SU-DHL-6 (cell line): ENCODE data around the gene BBS7.

ENCODE experiments used
- H2AFZ ChIP-seq: fragments of 200-600 bp; sonication (generic); 2 replicates; pipeline ENCODE4 v1.6.1; 2014; ENCODE audit warnings: low read depth, mild to moderate bottlenecking, moderate library complexity, mixed read lengths, antibody characterized with exemption, low read length; ENCODE audit not compliant: severe bottlenecking
- H3F3A ChIP-seq: fragments of 200-600 bp; shearing (Covaris generic); 2 replicates; pipeline ENCODE4 v1.6.0; 2016; ENCODE audit warnings: antibody characterized with exemption, mild to moderate bottlenecking; ENCODE audit not compliant: insufficient read depth
- H3K27ac ChIP-seq: fragments of 200-600 bp; sonication (generic); 2 replicates; pipeline ENCODE4 v1.5.1; 2016; ENCODE audit warnings: low read depth, mild to moderate bottlenecking, low read length, moderate library complexity, mixed read lengths
- H3K27me3 ChIP-seq: fragments of 200-600 bp; sonication (generic), shearing (Covaris generic); 2 replicates; pipeline ENCODE4 v1.6.0; 2014; ENCODE audit warnings: mild to moderate bottlenecking, low read length
- H3K36me3 ChIP-seq: fragments of 200-600 bp; sonication (generic); 2 replicates; pipeline ENCODE4 v1.6.1; 2014; ENCODE audit warnings: mild to moderate bottlenecking, low read length, mixed read lengths
- H3K4me2 ChIP-seq: fragments of 300-600, 200-600 bp; shearing (Covaris generic), sonication (generic); 2 replicates; pipeline ENCODE4 v1.6.0; 2014; ENCODE audit warnings: low read length, low read depth, mild to moderate bottlenecking; ENCODE audit not compliant: poor library complexity, severe bottlenecking
- H3K4me3 ChIP-seq: fragments of 200-600 bp; sonication (generic); 2 replicates; pipeline ENCODE4 v1.5.1; 2014; ENCODE audit warnings: antibody characterized with exemption, low read length, mild to moderate bottlenecking, mixed read lengths; ENCODE audit not compliant: insufficient read depth, poor library complexity, severe bottlenecking
- H3K79me2 ChIP-seq: fragments of 200-600 bp; sonication (generic); 2 replicates; pipeline ENCODE4 v1.6.1; 2014; ENCODE audit warnings: mild to moderate bottlenecking, low read length, moderate library complexity; ENCODE audit not compliant: insufficient read depth
- H3K9ac ChIP-seq: fragments of 200-600 bp; sonication (generic); 2 replicates; pipeline ENCODE4 v1.7.0; 2014; ENCODE audit warnings: mild to moderate bottlenecking, low read length
- H3K9me2 ChIP-seq: fragments of 200-600 bp; sonication (generic); replicated peaks from 2 replicates; pipeline ENCODE4 v1.6.1; 2014; ENCODE audit warnings: low read length; ENCODE audit not compliant: insufficient read depth
- H3K9me3 ChIP-seq: fragments of 200-600 bp; sonication (generic); 2 replicates; pipeline ENCODE4 v1.6.1; 2014; ENCODE audit warnings: low read length, mixed read lengths; ENCODE audit not compliant: insufficient read depth
- H4K20me1 ChIP-seq: fragments of 200-600 bp; sonication (generic); 2 replicates; pipeline ENCODE4 v1.6.1; 2014; ENCODE audit warnings: low read depth, mild to moderate bottlenecking, antibody characterized with exemption, low read length, moderate library complexity, mixed read lengths
- EZH2phosphoT487 ChIP-seq: fragments of 200-600 bp; sonication (generic), shearing (Covaris generic); conservative IDR thresholded peaks from 2 replicates; pipeline ENCODE4 v1.6.1; 2018; ENCODE audit warnings: mild to moderate bottlenecking, antibody characterized with exemption, low read length, moderate library complexity, mixed read lengths
- TF ChIP-seq, protein P1 (sequence below): fragments of 200-600 bp; sonication (generic); IDR thresholded peaks from one replicate; pipeline ENCODE4 v1.5.1; 2017; ENCODE audit warnings: antibody characterized with exemption, mild to moderate bottlenecking, low read length, moderate library complexity; ENCODE audit not compliant: insufficient read depth, poor library complexity, severe bottlenecking

Gene BBS7

DNA sequence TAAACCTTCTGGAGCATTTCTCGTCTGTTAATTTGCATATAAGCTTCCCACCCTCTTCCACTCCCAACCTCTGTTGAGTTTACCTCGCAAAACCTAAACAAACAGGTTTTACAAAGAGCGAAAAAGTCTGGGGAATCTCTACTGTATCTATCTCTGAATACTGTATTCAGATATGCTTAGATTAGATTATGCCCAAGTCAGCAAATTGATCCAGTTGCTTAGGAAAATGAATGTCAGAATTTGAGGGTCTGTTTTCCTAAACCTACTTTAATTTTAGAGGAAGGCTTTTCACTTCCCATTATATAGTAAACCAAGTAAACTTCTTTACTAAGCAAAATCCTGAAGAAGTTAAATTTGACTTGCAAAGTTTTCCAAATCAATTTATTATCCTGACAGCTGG is 53.3 kb downstream of the BBS7 start:
- H3K79me2 ChIP-seq: peaks cover 29% of the 10 kb centered on the region
- peaks cover 7% of the 10 kb centered on the region; the same call in 1 of the 2 replicates for H4K20me1 ChIP-seq
- TF ChIP-seq, protein P1, sequence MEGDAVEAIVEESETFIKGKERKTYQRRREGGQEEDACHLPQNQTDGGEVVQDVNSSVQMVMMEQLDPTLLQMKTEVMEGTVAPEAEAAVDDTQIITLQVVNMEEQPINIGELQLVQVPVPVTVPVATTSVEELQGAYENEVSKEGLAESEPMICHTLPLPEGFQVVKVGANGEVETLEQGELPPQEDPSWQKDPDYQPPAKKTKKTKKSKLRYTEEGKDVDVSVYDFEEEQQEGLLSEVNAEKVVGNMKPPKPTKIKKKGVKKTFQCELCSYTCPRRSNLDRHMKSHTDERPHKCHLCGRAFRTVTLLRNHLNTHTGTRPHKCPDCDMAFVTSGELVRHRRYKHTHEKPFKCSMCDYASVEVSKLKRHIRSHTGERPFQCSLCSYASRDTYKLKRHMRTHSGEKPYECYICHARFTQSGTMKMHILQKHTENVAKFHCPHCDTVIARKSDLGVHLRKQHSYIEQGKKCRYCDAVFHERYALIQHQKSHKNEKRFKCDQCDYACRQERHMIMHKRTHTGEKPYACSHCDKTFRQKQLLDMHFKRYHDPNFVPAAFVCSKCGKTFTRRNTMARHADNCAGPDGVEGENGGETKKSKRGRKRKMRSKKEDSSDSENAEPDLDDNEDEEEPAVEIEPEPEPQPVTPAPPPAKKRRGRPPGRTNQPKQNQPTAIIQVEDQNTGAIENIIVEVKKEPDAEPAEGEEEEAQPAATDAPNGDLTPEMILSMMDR: no peak
- TF ChIP-seq EZH2phosphoT487: no peak
- no peaks in the 10 kb centered on the region for H3K27me3 ChIP-seq
- H3K9me3 ChIP-seq: no peaks in the 10 kb centered on the region
- no peak overlapping the region for H2AFZ ChIP-seq
- no peak overlapping the region for H3K4me3 ChIP-seq
- H3K9ac ChIP-seq: no peak overlapping the region
- peaks cover 51% of the 10 kb centered on the region for H3K36me3 ChIP-seq
- H3K27ac ChIP-seq: no peak overlapping the region
- no peaks in the 10 kb centered on the region for H3K9me2 ChIP-seq
- H3F3A ChIP-seq: peaks cover 72% of the 10 kb centered on the region
- H3K4me2 ChIP-seq: no peak overlapping the region

DNA sequence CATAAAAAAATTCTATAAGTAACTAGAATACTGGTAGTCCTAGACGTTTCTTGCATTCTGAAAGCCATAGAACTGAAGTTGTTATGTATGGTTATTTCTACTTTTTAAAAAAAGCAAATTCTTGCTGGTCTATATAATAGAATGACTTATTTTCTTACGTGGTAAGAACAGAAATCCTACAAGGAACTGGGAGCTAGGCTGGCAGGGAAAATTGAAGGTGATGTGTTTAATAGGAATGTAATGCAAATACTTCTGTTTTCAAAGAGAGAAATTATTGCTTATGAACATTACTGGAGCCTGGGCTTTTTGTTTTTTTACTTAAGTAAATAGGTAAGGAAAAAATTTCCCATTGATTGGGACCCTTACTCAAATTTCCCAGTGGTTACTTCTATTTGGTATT is 55.5 kb downstream of the BBS7 start:
- H3K27me3 ChIP-seq: no peaks in the 10 kb centered on the region
- H3K79me2 ChIP-seq: 0 out of 2 replicates have a peak, but pooled peaks cover 10% of the 10 kb centered on the region
- H3K4me3 ChIP-seq: no peak overlapping the region
- no peak overlapping the region for H3K27ac ChIP-seq
- 0 out of 2 replicates have a peak, but pooled peaks cover 4% of the 10 kb centered on the region for H4K20me1 ChIP-seq
- H2AFZ ChIP-seq: no peak overlapping the region
- TF ChIP-seq EZH2phosphoT487: no peak
- peaks cover 33% of the 10 kb centered on the region; the same call in 1 of the 2 replicates for H3K36me3 ChIP-seq
- no peaks in the 10 kb centered on the region for H3K9me2 ChIP-seq
- no peaks in the 10 kb centered on the region for H3K9me3 ChIP-seq
- H3K9ac ChIP-seq: no peak overlapping the region
- H3K4me2 ChIP-seq: no peak overlapping the region
- peaks cover 73% of the 10 kb centered on the region for H3F3A ChIP-seq

DNA sequence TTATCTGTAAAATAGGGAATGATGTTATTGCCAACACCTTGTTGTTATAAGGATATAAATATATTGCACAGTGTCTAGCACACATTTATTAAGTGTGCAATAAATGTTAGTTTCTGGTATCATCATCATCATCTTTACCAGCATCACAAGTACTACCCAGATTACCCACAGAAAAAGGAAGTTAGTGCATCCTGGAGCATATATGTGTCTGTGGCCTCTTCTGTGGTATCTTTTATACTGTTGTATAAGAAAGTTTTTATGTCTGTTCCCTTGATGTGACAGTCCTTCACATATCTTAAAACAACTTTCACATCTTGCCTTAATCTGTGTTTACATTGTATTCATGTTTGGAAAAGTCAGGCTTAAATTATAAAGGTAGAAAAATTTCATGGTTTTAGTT is 59.2 kb downstream of the BBS7 start:
- Histone ChIP-seq H3K4me3 (no peak overlapping the region), H3K36me3 (0 out of 2 replicates have a peak, but pooled peaks cover 9% of the 10 kb centered on the region)
- no peak for TF ChIP-seq EZH2phosphoT487
- TF ChIP-seq, protein P1: no peak

DNA sequence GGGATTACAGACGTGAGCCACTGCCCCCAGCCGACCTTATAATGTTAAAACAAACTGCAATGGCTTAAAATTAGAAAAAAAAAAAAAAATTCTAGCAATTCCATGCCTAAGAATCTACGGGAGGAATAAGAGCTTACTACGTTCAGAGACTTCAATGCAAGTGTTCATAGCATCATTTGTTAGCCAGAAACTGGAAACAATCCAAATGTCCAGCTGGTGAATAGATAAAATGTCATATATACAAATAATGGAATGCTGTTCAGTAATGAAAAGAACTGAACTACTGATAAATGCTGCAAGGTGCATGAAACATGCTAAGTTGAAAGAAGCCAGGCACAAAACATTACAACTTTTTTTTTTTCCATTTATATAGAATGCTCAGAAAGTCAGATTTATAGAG is 63.9 kb downstream of the BBS7 start:
- Histone ChIP-seq H2AFZ (no peak overlapping the region), H3K27ac (no peak overlapping the region), H3K27me3 (no peaks in the 10 kb centered on the region), H3K36me3 (peaks cover 9% of the 10 kb centered on the region; the same call in 1 of the 2 replicates), H3K9ac (no peak overlapping the region), H3K9me3 (no peaks in the 10 kb centered on the region), H3F3A (peaks cover 5% of the 10 kb centered on the region; the same call in 1 of the 2 replicates), H3K4me3 (no peak overlapping the region), H3K9me2 (no peaks in the 10 kb centered on the region), H4K20me1 (no peaks in the 10 kb centered on the region), H3K4me2 (no peak overlapping the region), H3K79me2 (peaks cover 16% of the 10 kb centered on the region)
- no peak for TF ChIP-seq EZH2phosphoT487
- TF ChIP-seq, protein P1: no peak

More for the DNA sequence above, 59.2 kb downstream of the BBS7 start:
- no peaks in the 10 kb centered on the region for H4K20me1 ChIP-seq
- no peaks in the 10 kb centered on the region for H3K9me3 ChIP-seq
- H2AFZ ChIP-seq: no peak overlapping the region
- H3K79me2 ChIP-seq: no peaks in the 10 kb centered on the region
- H3K9ac ChIP-seq: no peak overlapping the region
- H3K27ac ChIP-seq: no peak overlapping the region
- H3K9me2 ChIP-seq: no peaks in the 10 kb centered on the region
- H3K27me3 ChIP-seq: no peaks in the 10 kb centered on the region
- peaks cover 39% of the 10 kb centered on the region for H3F3A ChIP-seq
- H3K4me2 ChIP-seq: no peak overlapping the region
